Prostate gland (tissue), 2 donors: ENCODE results near the gene TIMP2. TPM values are rescaled to one million over a fixed set of nuclear protein-coding genes. Genes with fewer than 3 reads are reported as not detected.
"Not testable (repeated sequence)": the region's sequence is repeated elsewhere in the genome, so short reads cannot be mapped to it uniquely, and the experiment has no call there.

Experiments
- DNase-seq: peaks from one replicate; pipeline ENCODE4 v3.0.0-alpha.2; 2019; ENCODE audit warnings: low spot score
- H3K27ac ChIP-seq, 2 donors: fragments of 200-600 bp; sonication (generic); 2 replicates each; pipeline ENCODE4 v1.5.1; 2017 to 2019
- H3K27me3 ChIP-seq: fragments of 200-600 bp; sonication (generic); replicated peaks from 2 replicates; pipeline ENCODE4 v1.5.1; 2019; ENCODE audit not compliant: insufficient read depth
- H3K36me3 ChIP-seq, 2 donors: fragments of 200-600 bp; sonication (generic); 1 replicate in 1 of 2; 2 replicates in 1 of 2; pipeline versions ENCODE4 v1.5.1 to v1.8.1; 2017 to 2019
- H3K4me1 ChIP-seq: fragments of 200-600 bp; sonication (generic); replicated peaks from 2 replicates; pipeline ENCODE4 v1.5.1; 2019
- H3K4me3 ChIP-seq, 2 donors: fragments of 200-600 bp; sonication (generic); 2 replicates each; pipeline ENCODE4 v1.5.1; 2017 to 2019
- H3K9me3 ChIP-seq: fragments of 200-600 bp; sonication (generic); 2 replicates; pipeline ENCODE4 v1.5.1; 2017
- POLR2A ChIP-seq: fragments of 450-650 bp; IDR thresholded peaks from one replicate; pipeline ENCODE4 v1.6.1; 2016; ENCODE audit warnings: antibody characterized with exemption, mild to moderate bottlenecking
- POLR2AphosphoS5 ChIP-seq: sonication (generic); formaldehyde crosslinking; IDR thresholded peaks from one replicate; pipeline ENCODE4 v1.6.1; 2017; ENCODE audit warnings: antibody characterized with exemption
- WGBS: methylation state at CpG from one replicate; pipeline ENCODE4 v1.1.5; 2018; 5-methylcytosine and 5-hydroxymethylcytosine counted together
- intact Hi-C: fragments of 100-400 bp; cut with DNase I; formaldehyde crosslinking; loops from one replicate; pipeline ENCODE4 v1.14.2; 2022
- total RNA-seq, 2 donors: library from RNA; depleted of rRNA; stranded (reverse); fragments of >200 nt; gene quantifications; one replicate each; pipeline ENCODE4 v1.1.0, GENCODE V29; 2016
- TF ChIP-seq, protein P1 (sequence below), 4 experiments: fragments of 200-600 bp in 2 of 4; fragments of 450-650 bp in 2 of 4; sonication (generic) in 2 of 4; IDR thresholded peaks; 1 replicate in 3 of 4; 2 replicates in 1 of 4; pipeline ENCODE4 v1.5.1; 2016 to 2019; ENCODE audit warnings: antibody characterized with exemption in 4 of 4, mild to moderate bottlenecking in 2 of 4, moderate library complexity in 2 of 4

Gene TIMP2
- total RNA-seq, 2 donors from 2014 or later = 54.5 to 500 TPM

DNA sequence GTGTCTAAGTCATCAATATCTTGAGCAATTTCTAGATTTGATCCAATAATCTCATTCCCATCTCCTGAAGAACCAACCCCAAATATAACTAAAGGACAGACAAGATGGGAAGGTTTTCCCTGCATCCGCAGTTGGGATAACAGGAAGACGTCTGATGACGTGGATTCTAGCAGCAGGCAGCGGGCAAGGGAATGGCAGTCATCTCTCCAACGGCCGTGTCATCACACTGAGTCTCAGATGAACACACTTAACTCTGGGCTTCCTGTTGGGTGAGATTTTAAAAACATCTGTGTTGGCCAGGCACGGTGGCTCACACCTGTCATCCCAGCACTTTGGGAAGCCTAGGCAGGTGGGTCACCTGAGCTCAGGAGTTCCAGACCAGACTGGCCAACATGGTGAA lies 20.9 kb upstream of the TIMP2 start:
- Histone ChIP-seq H3K27me3 (no peaks in the 10 kb centered on the region), H3K27ac (no peak overlapping the region), H3K36me3 (no peaks in the 10 kb centered on the region), H3K4me1 (no peaks in the 10 kb centered on the region), H3K4me3 (no peak overlapping the region), H3K9me3 (no peaks in the 10 kb centered on the region)
- DNase-seq = no peak
- intact Hi-C loops = no loop called here
- TF ChIP-seq POLR2AphosphoS5 (no peak), POLR2A (no peak)
- TF ChIP-seq, protein P1, sequence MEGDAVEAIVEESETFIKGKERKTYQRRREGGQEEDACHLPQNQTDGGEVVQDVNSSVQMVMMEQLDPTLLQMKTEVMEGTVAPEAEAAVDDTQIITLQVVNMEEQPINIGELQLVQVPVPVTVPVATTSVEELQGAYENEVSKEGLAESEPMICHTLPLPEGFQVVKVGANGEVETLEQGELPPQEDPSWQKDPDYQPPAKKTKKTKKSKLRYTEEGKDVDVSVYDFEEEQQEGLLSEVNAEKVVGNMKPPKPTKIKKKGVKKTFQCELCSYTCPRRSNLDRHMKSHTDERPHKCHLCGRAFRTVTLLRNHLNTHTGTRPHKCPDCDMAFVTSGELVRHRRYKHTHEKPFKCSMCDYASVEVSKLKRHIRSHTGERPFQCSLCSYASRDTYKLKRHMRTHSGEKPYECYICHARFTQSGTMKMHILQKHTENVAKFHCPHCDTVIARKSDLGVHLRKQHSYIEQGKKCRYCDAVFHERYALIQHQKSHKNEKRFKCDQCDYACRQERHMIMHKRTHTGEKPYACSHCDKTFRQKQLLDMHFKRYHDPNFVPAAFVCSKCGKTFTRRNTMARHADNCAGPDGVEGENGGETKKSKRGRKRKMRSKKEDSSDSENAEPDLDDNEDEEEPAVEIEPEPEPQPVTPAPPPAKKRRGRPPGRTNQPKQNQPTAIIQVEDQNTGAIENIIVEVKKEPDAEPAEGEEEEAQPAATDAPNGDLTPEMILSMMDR (IDR thresholded peaks at IDR 0.05) = no peak
- WGBS = 87% methylated on average over 7 of the region's 7 CpGs

DNA sequence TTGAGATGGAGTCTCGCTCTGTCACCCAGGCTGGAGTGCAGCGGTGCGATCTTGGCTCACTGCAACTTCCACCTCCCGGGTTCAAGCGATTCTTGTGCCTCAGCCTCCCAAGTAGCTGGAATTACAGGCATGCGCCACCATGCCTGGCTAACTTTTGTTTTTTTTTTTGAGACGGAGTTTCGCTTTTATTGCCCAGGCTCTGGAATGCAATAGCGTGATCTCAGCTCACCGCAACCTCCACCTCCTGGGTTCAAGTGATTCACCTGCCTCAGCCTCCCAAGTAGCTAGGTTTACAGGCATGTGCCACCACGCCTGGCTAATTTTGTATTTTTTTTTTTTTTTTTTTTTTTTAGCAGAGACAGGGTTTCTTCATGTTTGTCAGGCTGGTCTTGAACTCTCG lies 20.3 kb upstream of the TIMP2 start:
- H3K36me3 ChIP-seq, H3K27me3 ChIP-seq, H3K4me1 ChIP-seq, H3K27ac ChIP-seq, H3K4me3 ChIP-seq, DNase-seq, H3K9me3 ChIP-seq, intact Hi-C loops: not testable (repeated sequence)
- WGBS = 92% methylated on average over 12 of the region's 12 CpGs

DNA sequence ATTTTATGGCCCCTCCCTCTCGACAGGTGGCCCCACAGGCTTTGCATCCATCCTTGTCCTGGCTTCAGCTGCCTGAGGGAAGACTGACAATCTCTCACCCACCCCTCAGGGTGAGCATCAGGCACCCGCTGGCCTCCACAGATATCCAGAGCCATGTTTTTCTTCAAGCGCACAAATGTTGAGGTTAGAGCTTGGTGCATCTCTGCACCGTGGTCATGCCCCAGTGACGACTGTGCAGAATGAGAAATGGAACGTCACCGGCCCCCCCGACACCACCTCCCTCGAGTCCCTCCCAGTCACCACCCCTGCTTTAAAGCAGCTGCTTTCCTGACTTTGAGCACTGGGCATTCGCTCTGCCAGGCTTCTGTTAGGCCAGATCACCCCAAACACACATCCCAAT lies 19.8 kb upstream of the TIMP2 start:
- H3K27ac ChIP-seq = no peak overlapping the region
- whole genome bisulfite sequencing = 74% methylated on average over 10 of the region's 10 CpGs
- H3K9me3 ChIP-seq = no peaks in the 10 kb centered on the region
- TF ChIP-seq, protein P1 (IDR thresholded peaks at IDR 0.05) = no peak
- TF ChIP-seq POLR2A (no peak), POLR2AphosphoS5 (no peak)
- DNase-seq = no peak
- no peaks in the 10 kb centered on the region for H3K4me1 ChIP-seq
- no peaks in the 10 kb centered on the region for H3K27me3 ChIP-seq
- no peak overlapping the region for H3K4me3 ChIP-seq
- intact Hi-C loops = no loop called here
- H3K36me3 ChIP-seq = no peaks in the 10 kb centered on the region

DNA sequence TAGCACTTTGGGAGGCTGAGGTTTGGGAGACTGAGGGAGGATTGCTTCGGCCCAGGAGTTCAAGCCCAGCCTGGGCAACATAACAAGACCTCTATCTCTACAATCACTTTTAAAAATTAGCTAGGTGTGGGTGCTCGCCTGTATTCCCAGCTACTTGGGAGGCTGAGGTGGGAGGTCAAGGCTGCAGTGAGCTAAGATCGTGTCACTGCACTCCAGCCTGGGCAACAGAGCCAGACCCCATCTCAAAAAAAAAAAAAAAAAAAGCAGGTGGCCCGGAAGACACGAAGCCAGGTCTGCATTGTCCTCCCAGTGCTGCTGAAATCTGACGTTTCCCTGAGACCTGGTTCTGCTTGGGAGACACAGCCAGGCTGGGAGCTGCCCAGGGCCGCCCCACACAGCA lies 18.8 kb upstream of the TIMP2 start:
- Histone ChIP-seq H3K27me3 (no peaks in the 10 kb centered on the region), H3K27ac (no peak overlapping the region), H3K36me3 (no peaks in the 10 kb centered on the region), H3K4me3 (no peak overlapping the region), H3K9me3 (no peaks in the 10 kb centered on the region), H3K4me1 (no peaks in the 10 kb centered on the region)
- DNase-seq = no peak
- TF ChIP-seq POLR2AphosphoS5 (no peak), POLR2A (no peak)
- TF ChIP-seq, protein P1 (IDR thresholded peaks at IDR 0.05) = no peak
- 86% methylated on average over 7 of the region's 7 CpGs for WGBS
- intact Hi-C loops = no loop called here

DNA sequence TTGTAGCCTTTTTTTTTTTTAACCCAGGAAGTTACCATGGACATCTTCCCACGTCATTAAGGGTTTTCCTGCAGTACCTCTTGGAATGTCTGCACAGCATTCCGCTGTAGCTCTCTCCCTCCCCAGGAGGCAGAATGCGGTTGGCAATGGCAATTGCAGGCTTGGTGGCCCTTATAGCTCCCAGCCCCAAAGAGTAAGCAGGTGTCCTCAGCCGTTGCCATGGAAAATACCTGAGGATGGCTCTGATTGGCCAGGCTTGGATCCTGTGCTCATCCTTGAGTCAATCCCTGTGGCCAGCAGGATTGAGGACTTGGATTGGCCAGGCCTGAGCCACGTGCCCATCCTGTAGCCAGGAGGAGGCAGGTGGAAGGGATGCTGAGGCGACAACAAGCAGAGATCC lies 15.5 kb upstream of the TIMP2 start:
- Histone ChIP-seq H3K9me3 (no peaks in the 10 kb centered on the region), H3K4me1 (no peaks in the 10 kb centered on the region), H3K4me3 (no peak overlapping the region), H3K36me3 (no peaks in the 10 kb centered on the region), H3K27me3 (no peaks in the 10 kb centered on the region), H3K27ac (no peak overlapping the region)
- intact Hi-C loops = no loop called here
- DNase-seq = no peak
- TF ChIP-seq, protein P1 (IDR thresholded peaks at IDR 0.05) = no peak
- WGBS = 73% methylated on average over 6 of the region's 6 CpGs
